MM.1S (cell line): ENCODE measurements around the gene DLL3.

Source experiments
- DNase-seq: peaks from one replicate; pipeline ENCODE4 v3.0.0-alpha.2; 2015
- H2AFZ ChIP-seq: fragments of 300-600 bp; sonication (generic); 2 replicates; pipeline ENCODE4 v1.6.0; 2016; ENCODE audit warnings: antibody characterized with exemption, low read length
- H3F3A ChIP-seq: fragments of 300-600 bp; sonication (generic); 2 replicates; pipeline ENCODE4 v1.6.1; 2016; ENCODE audit warnings: mild to moderate bottlenecking, antibody characterized with exemption, low read length, moderate library complexity, mixed read lengths; ENCODE audit not compliant: insufficient read depth
- H3K27ac ChIP-seq: fragments of 300-600 bp; sonication (generic); 2 replicates; pipeline ENCODE4 v1.5.1; 2016; ENCODE audit warnings: mild to moderate bottlenecking, low read length
- H3K27me3 ChIP-seq: fragments of 300-600 bp; sonication (generic); replicated peaks from 2 replicates; pipeline ENCODE4 v1.6.0; 2016; ENCODE audit warnings: low read length; ENCODE audit not compliant: insufficient read depth
- H3K36me3 ChIP-seq: fragments of 300-600 bp; sonication (generic); replicated peaks from 2 replicates; pipeline ENCODE4 v1.6.1; 2016; ENCODE audit warnings: mild to moderate bottlenecking, low read length, mixed read lengths; ENCODE audit not compliant: insufficient read depth
- H3K4me1 ChIP-seq: fragments of 300-600 bp; sonication (generic); 2 replicates; pipeline ENCODE4 v1.6.1; 2016; ENCODE audit warnings: low read length, mixed read lengths
- H3K4me2 ChIP-seq: fragments of 300-600 bp; sonication (generic); 2 replicates; pipeline ENCODE4 v1.6.0; 2016; ENCODE audit warnings: low read depth, low read length
- H3K4me3 ChIP-seq: fragments of 300-600 bp; sonication (generic); 2 replicates; pipeline ENCODE4 v1.5.1; 2016; ENCODE audit warnings: low read length, mixed read lengths
- H3K79me2 ChIP-seq: fragments of 300-600 bp; sonication (generic); 2 replicates; pipeline ENCODE4 v1.6.1; 2016; ENCODE audit warnings: mixed run types, low read length, mixed read lengths
- H3K9ac ChIP-seq: fragments of 300-600 bp; sonication (generic); 2 replicates; pipeline ENCODE4 v1.6.1; 2016; ENCODE audit warnings: low read length, mixed read lengths
- H3K9me2 ChIP-seq: fragments of 300-600 bp; sonication (generic); replicated peaks from 2 replicates; pipeline ENCODE4 v1.6.1; 2016; ENCODE audit warnings: mild to moderate bottlenecking, low read length, mixed read lengths; ENCODE audit not compliant: insufficient read depth
- H3K9me3 ChIP-seq: fragments of 300-600 bp; sonication (generic); replicated peaks from 2 replicates; pipeline ENCODE4 v1.6.1; 2016; ENCODE audit warnings: mild to moderate bottlenecking, low read length, mixed read lengths; ENCODE audit not compliant: insufficient read depth
- H4K20me1 ChIP-seq: fragments of 300-600 bp; sonication (generic); 2 replicates; pipeline ENCODE4 v1.6.1; 2016; ENCODE audit warnings: mild to moderate bottlenecking, low read length, moderate library complexity, mixed read lengths; ENCODE audit not compliant: insufficient read depth
- CTCF ChIP-seq: fragments of 300-600 bp; sonication (generic); IDR thresholded peaks from 2 replicates; pipeline ENCODE4 v1.5.1; 2016; ENCODE audit warnings: antibody characterized with exemption, low read length, mixed read lengths
- EZH2 ChIP-seq: fragments of 300-600 bp; sonication (generic); optimal IDR thresholded peaks from 2 replicates; pipeline ENCODE3; 2017; ENCODE audit warnings: low read depth, mild to moderate bottlenecking, antibody characterized with exemption, low read length, mixed read lengths
- EZH2phosphoT487 ChIP-seq: fragments of 300-600 bp; sonication (generic); IDR thresholded peaks from 2 replicates; pipeline ENCODE4 v1.6.1; 2018; ENCODE audit warnings: antibody characterized with exemption, low read length

Gene DLL3

DNA sequence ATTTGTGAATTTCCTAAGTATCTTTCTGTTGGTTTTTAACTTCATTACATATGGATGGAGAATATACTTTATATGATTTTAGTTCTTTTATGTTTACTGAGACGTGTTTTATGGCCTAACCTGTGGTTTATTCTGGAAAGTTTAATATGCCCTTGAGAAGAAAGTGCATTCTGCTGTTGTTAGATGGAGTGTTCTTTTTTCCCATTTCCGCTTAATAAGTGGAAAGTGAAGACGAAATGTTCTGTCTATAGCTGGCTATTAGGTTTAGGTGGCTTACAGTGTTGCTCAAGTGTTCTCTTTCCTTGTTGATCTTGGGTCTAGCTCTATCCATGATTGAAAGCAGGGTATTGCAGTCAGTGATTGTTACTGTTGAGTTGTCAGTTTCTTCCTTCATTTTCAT, 35.3 kb upstream of the DLL3 start:
- Histone ChIP-seq H3K79me2 (peaks cover 22% of the 10 kb centered on the region), H3K4me3 (no peak overlapping the region), H3K27me3 (no peaks in the 10 kb centered on the region), H3F3A (no peaks in the 10 kb centered on the region), H3K9ac (no peak overlapping the region), H3K9me2 (no peaks in the 10 kb centered on the region), H2AFZ (no peak overlapping the region), H4K20me1 (no peaks in the 10 kb centered on the region), H3K4me1 (no peaks in the 10 kb centered on the region), H3K36me3 (no peaks in the 10 kb centered on the region; the same call in 1 of the 2 replicates), H3K9me3 (no peaks in the 10 kb centered on the region), H3K4me2 (no peak overlapping the region), H3K27ac (no peak overlapping the region)
- no peak for DNase-seq
- TF ChIP-seq EZH2phosphoT487 = no peak
- TF ChIP-seq EZH2 = no peak
- no peak for TF ChIP-seq CTCF

- Histone ChIP-seq H3F3A (no peaks in the 10 kb centered on the region), H2AFZ (no peak overlapping the region), H3K79me2 (peaks cover 22% of the 10 kb centered on the region), H3K36me3 (peaks cover 5% of the 10 kb centered on the region; the same call in 1 of the 2 replicates), H3K9me3 (no peaks in the 10 kb centered on the region), H3K9ac (no peak overlapping the region), H3K27me3 (no peaks in the 10 kb centered on the region), H3K4me3 (no peak overlapping the region), H3K9me2 (no peaks in the 10 kb centered on the region), H4K20me1 (no peaks in the 10 kb centered on the region), H3K27ac (no peak overlapping the region), H3K4me1 (no peaks in the 10 kb centered on the region), H3K4me2 (no peak overlapping the region)
- TF ChIP-seq EZH2phosphoT487 = no peak
- DNase-seq = no peak
These were observed 32.6 kb upstream of the DLL3 start for GRCh38 chr19:39465956-39466747.

DNA sequence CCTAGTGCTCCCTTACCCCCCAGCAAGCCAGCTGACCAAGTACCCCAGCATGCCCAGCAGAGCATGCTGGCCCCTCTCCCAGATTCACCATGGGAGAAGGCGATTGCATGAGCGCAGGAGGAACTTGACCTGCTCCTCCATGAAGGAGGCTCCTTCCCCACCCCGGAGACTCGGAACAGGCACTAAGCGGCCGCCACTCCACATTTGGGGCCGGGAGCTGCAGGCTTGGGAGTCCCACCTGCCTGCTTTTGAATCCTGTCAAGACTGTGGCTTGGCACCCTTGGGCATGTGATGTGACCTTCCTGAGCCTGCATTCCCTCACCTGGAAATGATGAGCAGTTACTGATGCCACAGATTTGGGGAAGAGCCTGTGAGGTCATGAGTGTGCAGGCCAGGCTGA, 30.8 kb upstream of the DLL3 start:
- H3F3A ChIP-seq = no peaks in the 10 kb centered on the region
- no peaks in the 10 kb centered on the region for H3K4me1 ChIP-seq
- H2AFZ ChIP-seq = no peak overlapping the region
- H3K79me2 ChIP-seq = peaks cover 22% of the 10 kb centered on the region
- H3K9ac ChIP-seq = no peak overlapping the region
- no peaks in the 10 kb centered on the region for H3K27me3 ChIP-seq
- no peak for TF ChIP-seq CTCF
- TF ChIP-seq EZH2 = no peak
- no peak overlapping the region for H3K4me2 ChIP-seq
- no peak for DNase-seq
- no peaks in the 10 kb centered on the region for H4K20me1 ChIP-seq
- H3K9me3 ChIP-seq = no peaks in the 10 kb centered on the region
- H3K27ac ChIP-seq = no peak overlapping the region
- H3K9me2 ChIP-seq = no peaks in the 10 kb centered on the region
- H3K4me3 ChIP-seq = no peak overlapping the region
- peaks cover 5% of the 10 kb centered on the region; the same call in 1 of the 2 replicates for H3K36me3 ChIP-seq

DNA sequence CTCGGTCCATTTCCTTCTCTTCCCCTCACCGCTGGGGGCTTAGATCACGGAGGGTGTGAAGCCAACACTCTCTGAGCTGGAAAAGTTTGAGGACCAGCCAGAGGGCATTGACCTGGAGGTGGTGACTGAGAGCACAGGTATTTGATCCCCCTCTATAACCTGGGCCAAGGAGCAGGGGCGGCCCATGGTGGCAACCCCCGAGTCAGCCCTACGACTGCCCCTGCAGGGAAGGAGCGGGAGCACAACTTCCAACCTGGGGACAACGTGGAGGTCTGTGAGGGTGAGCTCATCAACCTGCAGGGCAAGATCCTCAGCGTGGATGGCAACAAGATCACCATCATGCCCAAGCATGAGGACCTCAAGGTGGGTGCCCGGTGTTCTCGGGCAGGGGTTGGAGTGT, 29.7 kb upstream of the DLL3 start:
- TF ChIP-seq EZH2 = no peak
- TF ChIP-seq EZH2phosphoT487 = no peak
- TF ChIP-seq CTCF = no peak
- no peaks in the 10 kb centered on the region for H3K9me2 ChIP-seq
- H3K9me3 ChIP-seq = no peaks in the 10 kb centered on the region
- no peak for DNase-seq
- no peak overlapping the region for H3K9ac ChIP-seq
- H3K27ac ChIP-seq = no peak overlapping the region
- H3F3A ChIP-seq = no peaks in the 10 kb centered on the region
- no peak overlapping the region for H3K4me2 ChIP-seq
- no peaks in the 10 kb centered on the region for H3K27me3 ChIP-seq
- H4K20me1 ChIP-seq = no peaks in the 10 kb centered on the region
- H2AFZ ChIP-seq = no peak overlapping the region
- H3K79me2 ChIP-seq = peaks cover 15% of the 10 kb centered on the region
- no peak overlapping the region for H3K4me3 ChIP-seq
- peaks cover 5% of the 10 kb centered on the region; the same call in 1 of the 2 replicates for H3K36me3 ChIP-seq
- H3K4me1 ChIP-seq = no peaks in the 10 kb centered on the region
